PC-3 (cell line): ENCODE data around the gene ATF2. TPM values are rescaled to one million over a fixed set of nuclear protein-coding genes. Genes with fewer than 3 reads are reported as not detected.
A peak's percentile ranks its signal among the peaks of the same experiment; 100 is the strongest.

Experiments used
- ATAC-seq: fragments of 200-7000 bp; cut with Tn5 transposase; 2 replicates; pipeline ENCODE4 v1.9.1; 2020; ENCODE audit warnings: mild to moderate bottlenecking, moderate library complexity
- BruUV-seq: library from RNA; stranded (reverse); fragments of 400-500 nt; replicated peaks from 2 replicates; lab custom pipeline; 2021; lab: Mats Ljungman, UMichigan
- CTCF ChIA-PET: fragments of 300-600 bp; sonication (Branson Sonifier 250); formaldehyde crosslinking; loops from one replicate; lab custom pipeline; 2022; ENCODE audit warnings: antibody characterized with exemption; lab: Charles Lee
- POLR2A ChIA-PET: fragments of 300-600 bp; sonication (Branson Sonifier 250); formaldehyde crosslinking; loops from one replicate; lab custom pipeline; 2022; ENCODE audit warnings: antibody characterized with exemption; ENCODE audit not compliant: unreplicated experiment; lab: Charles Lee
- DNase-seq: peaks from one replicate; pipeline ENCODE4 v3.0.0-alpha.2; 2015
- H2AFZ ChIP-seq: fragments of 300-600 bp; sonication (generic); 2 replicates; pipeline ENCODE4 v1.6.0; 2016; ENCODE audit warnings: antibody characterized with exemption, low read length
- H3F3A ChIP-seq: fragments of 300-600 bp; sonication (generic); one replicate; pipeline ENCODE4 v1.6.0; 2017; ENCODE audit warnings: antibody characterized with exemption, low read length, control low read depth, mild to moderate bottlenecking; ENCODE audit not compliant: unreplicated experiment
- H3K27ac ChIP-seq: fragments of 300-600 bp; sonication (generic); 2 replicates; pipeline ENCODE4 v1.5.1; 2016; ENCODE audit warnings: mild to moderate bottlenecking, low read length
- H3K27me3 ChIP-seq: fragments of 300-600 bp; sonication (generic); 2 replicates; pipeline ENCODE4 v1.6.1; 2016; ENCODE audit warnings: low read length, mixed read lengths
- H3K36me3 ChIP-seq: fragments of 300-600 bp; sonication (generic); 2 replicates; pipeline ENCODE4 v1.6.1; 2016; ENCODE audit warnings: low read depth, mixed run types, low read length, mixed read lengths
- H3K4me1 ChIP-seq: fragments of 300-600 bp; sonication (generic); 2 replicates; pipeline ENCODE4 v1.5.1; 2016; ENCODE audit warnings: low read length; ENCODE audit not compliant: insufficient read depth
- H3K4me2 ChIP-seq: fragments of 300-600 bp; sonication (generic); 2 replicates; pipeline ENCODE4 v1.6.0; 2016; ENCODE audit warnings: low read length
- H3K4me3 ChIP-seq: fragments of 300-600 bp; sonication (generic); 2 replicates; pipeline ENCODE4 v1.5.1; 2016; ENCODE audit warnings: mild to moderate bottlenecking, low read length, mixed read lengths
- H3K79me2 ChIP-seq: fragments of 300-600 bp; sonication (generic); 2 replicates; pipeline ENCODE4 v1.6.1; 2017; ENCODE audit warnings: low read length, mixed read lengths
- H3K9ac ChIP-seq: fragments of 300-600 bp; sonication (generic); 2 replicates; pipeline ENCODE4 v1.6.0; 2016; ENCODE audit warnings: mild to moderate bottlenecking, low read length
- H3K9me2 ChIP-seq: fragments of 300-600 bp; sonication (generic); replicated peaks from 2 replicates; pipeline ENCODE4 v1.6.1; 2016; ENCODE audit warnings: mixed run types, low read length, mixed read lengths
- H3K9me3 ChIP-seq: fragments of 300-600 bp; sonication (generic); 2 replicates; pipeline ENCODE4 v1.6.1; 2016; ENCODE audit warnings: low read length, mixed read lengths
- H4K20me1 ChIP-seq: fragments of 300-600 bp; sonication (generic); 2 replicates; pipeline ENCODE4 v1.6.1; 2016; ENCODE audit warnings: low read length, mixed read lengths
- EZH2 ChIP-seq: fragments of 300-600 bp; sonication (generic); IDR thresholded peaks from one replicate; pipeline ENCODE4 v1.6.1; 2017; ENCODE audit warnings: antibody characterized with exemption, mild to moderate bottlenecking, low read length; ENCODE audit not compliant: unreplicated experiment
- EZH2phosphoT487 ChIP-seq: fragments of 300-600 bp; sonication (generic); IDR thresholded peaks from 2 replicates; pipeline ENCODE4 v1.6.1; 2018; ENCODE audit warnings: mild to moderate bottlenecking, antibody characterized with exemption, low read length, borderline replicate concordance
- intact Hi-C: fragments of 100-400 bp; cut with micrococcal nuclease; formaldehyde crosslinking; loops from 2 replicates; pipeline ENCODE4 v1.9.0; 2023
- total RNA-seq: library from RNA; depleted of rRNA; stranded (reverse); fragments of >200 nt; gene quantifications from 2 replicates; pipeline ENCODE4 v1.2.3, GENCODE V29; 2014
- TF ChIP-seq, protein P1 (sequence below): fragments of 300-600 bp; sonication (generic); conservative IDR thresholded peaks from 2 replicates; pipeline ENCODE4 v1.5.1; 2017; ENCODE audit warnings: antibody characterized with exemption, low read depth, mild to moderate bottlenecking, low read length

Gene ATF2
- total RNA-seq, 1 experiment from 2014 or later: 12.6 TPM

DNA sequence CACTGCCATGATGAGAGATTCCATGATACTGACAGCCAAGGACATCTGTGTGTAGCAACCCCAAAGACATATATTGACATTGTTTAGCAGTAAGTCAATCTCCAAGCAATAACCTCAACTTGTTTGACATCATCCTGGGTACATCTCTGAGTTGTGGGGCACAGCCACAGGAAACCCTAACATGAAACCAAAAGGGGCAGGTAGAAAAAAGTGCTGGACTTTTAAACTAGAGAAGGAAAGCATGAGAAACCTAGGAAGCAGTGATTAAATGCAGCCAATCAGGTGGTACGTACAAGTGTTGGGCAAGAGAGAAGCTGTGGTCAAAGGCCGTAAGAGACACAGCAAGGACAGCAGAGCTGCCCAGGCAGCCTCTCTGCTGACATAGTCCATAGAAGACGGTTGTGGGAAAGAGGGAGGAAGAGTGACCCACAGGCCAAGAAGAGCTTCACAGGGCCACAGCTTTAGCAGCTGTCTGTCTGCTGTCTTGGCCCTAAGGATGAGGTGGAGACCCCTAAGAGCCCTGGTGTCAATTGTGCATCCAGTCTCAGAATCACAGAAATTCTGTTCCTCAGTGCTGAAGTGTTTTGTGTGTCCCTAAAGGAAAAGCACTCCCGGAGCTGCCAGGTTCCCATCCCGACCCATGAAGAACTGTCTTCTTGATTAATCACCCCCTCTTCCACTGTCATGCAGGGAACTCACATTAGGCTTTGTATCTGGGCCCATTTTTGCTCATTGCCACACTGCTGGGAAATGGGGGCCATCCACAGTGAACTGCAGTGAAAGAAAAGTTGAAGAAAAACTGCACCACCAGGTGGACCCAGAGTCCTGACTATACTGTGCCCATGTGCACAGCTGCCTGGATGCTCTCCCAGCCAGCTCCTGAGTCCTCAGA lies 137.4 kb downstream of the ATF2 start:
- BruUV-seq: no TSS peak
- intact Hi-C loops: loop anchor here (1.0 to 10.0 kb wide), 3 partner anchors 157 to 1064 kb away; partner anchors contain the start of genes HOXD12 and HOXD13
- no peak overlapping the region for H2AFZ ChIP-seq
- no peak overlapping the region for H3K9ac ChIP-seq
- H3K9me3 ChIP-seq: no peaks in the 10 kb centered on the region
- H3K36me3 ChIP-seq: no peaks in the 10 kb centered on the region
- H3K4me3 ChIP-seq: no peak overlapping the region
- no peaks in the 10 kb centered on the region for H3K27me3 ChIP-seq
- ChIA-PET CTCF (interaction anchor here (0.6 to 0.7 kb wide), 3 partner anchors 35 to 298 kb away, joined by 3 read pairs; no protein-coding TSS in a partner anchor), POLR2A (interaction anchor here (0.6 kb wide), 1 partner anchor 569 kb away, joined by 4 read pairs; no protein-coding TSS in a partner anchor)
- H3K4me2 ChIP-seq: no peak overlapping the region
- no peaks in the 10 kb centered on the region for H3K79me2 ChIP-seq
- DNase-seq: peak; percentile 69
- H3K27ac ChIP-seq: no peak overlapping the region
- peak; percentile 97 for ATAC-seq
- TF ChIP-seq EZH2phosphoT487 (no peak), EZH2 (no peak)
- TF ChIP-seq, protein P1, sequence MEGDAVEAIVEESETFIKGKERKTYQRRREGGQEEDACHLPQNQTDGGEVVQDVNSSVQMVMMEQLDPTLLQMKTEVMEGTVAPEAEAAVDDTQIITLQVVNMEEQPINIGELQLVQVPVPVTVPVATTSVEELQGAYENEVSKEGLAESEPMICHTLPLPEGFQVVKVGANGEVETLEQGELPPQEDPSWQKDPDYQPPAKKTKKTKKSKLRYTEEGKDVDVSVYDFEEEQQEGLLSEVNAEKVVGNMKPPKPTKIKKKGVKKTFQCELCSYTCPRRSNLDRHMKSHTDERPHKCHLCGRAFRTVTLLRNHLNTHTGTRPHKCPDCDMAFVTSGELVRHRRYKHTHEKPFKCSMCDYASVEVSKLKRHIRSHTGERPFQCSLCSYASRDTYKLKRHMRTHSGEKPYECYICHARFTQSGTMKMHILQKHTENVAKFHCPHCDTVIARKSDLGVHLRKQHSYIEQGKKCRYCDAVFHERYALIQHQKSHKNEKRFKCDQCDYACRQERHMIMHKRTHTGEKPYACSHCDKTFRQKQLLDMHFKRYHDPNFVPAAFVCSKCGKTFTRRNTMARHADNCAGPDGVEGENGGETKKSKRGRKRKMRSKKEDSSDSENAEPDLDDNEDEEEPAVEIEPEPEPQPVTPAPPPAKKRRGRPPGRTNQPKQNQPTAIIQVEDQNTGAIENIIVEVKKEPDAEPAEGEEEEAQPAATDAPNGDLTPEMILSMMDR: peak; percentile 66
- H3F3A ChIP-seq: no peaks in the 10 kb centered on the region
- peaks cover 7% of the 10 kb centered on the region; the same call in 1 of the 2 replicates for H3K4me1 ChIP-seq
- H3K9me2 ChIP-seq: no peaks in the 10 kb centered on the region
- H4K20me1 ChIP-seq: no peaks in the 10 kb centered on the region

DNA sequence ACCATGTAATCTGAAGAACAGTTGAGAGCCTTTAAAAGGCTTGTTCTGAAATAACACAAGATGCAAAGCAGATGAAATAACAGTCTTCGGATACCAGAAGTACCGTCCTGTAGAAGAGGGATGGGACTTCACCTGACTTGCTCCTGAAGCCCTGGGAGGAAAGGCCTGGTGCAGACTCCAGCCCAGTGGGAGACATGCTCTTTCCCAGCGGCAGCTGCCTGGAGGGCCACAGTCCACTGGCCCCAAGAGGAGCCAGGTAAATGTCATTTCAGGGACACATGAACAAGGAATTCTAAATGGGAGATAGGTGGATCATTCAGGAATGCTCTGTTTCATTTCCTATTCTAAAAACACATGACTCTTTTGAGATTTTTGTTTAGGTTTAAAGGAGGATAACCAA lies 140.2 kb downstream of the ATF2 start:
- Histone ChIP-seq H3K4me2 (0 out of 2 replicates have a peak overlapping the region, but pooled peaks have one; percentile 54), H3K9me2 (no peaks in the 10 kb centered on the region), H4K20me1 (no peaks in the 10 kb centered on the region), H2AFZ (no peak overlapping the region), H3F3A (no peaks in the 10 kb centered on the region), H3K9me3 (no peaks in the 10 kb centered on the region), H3K9ac (no peak overlapping the region), H3K27ac (no peak overlapping the region), H3K79me2 (no peaks in the 10 kb centered on the region), H3K4me1 (peaks cover 7% of the 10 kb centered on the region; the same call in 1 of the 2 replicates), H3K4me3 (no peak overlapping the region), H3K27me3 (no peaks in the 10 kb centered on the region), H3K36me3 (no peaks in the 10 kb centered on the region)
- ChIA-PET POLR2A (no interaction called here), CTCF (no interaction called here)
- BruUV-seq: no TSS peak
- DNase-seq (no peak), ATAC-seq (no peak)
- TF ChIP-seq EZH2 (no peak), EZH2phosphoT487 (no peak)
- TF ChIP-seq, protein P1: no peak
- intact Hi-C loops: no loop called here
